ENCODE measurements around the gene MX1.

- no peak for TF ChIP-seq CTCF (IDR thresholded peaks at IDR 0.05; ENCODE audit: low read depth, low read length, poor library complexity, severe bottlenecking)
- no peak for TF ChIP-seq EZH2phosphoT487 (IDR thresholded peaks at IDR 0.05; ENCODE audit: borderline replicate concordance, low read length)
Observed at GRCh38 chr21:41483973-41484372, 57.9 kb downstream of the MX1 start.

Measured in DOHH2 (cell line).